ENCODE data around the gene PMEPA1. TPM values are rescaled to one million over a fixed set of nuclear protein-coding genes. Genes with fewer than 3 reads are reported as not detected.

Gene PMEPA1
- total RNA-seq, 1 donor from 2014 or later: 26.9 TPM

DNA sequence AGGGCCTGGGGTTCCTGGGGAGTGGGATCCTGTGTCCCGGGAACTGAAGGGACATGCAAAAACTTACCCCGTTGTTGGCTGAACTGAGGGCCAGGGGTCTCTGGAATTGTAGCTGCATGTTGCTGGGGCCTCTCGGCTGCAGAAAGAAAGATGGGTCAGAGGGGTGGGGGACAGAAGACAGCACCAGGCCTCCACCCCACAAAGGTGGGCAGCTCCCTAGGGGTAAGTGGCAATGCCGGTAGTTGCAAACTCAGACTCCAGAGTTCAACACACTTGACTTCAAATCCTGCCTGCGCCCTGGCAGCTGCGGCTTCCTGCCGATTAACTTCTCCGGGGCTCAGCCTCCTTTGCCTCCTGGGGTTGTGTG, 94.4 kb downstream of the PMEPA1 start:
- TF ChIP-seq, protein P1, sequence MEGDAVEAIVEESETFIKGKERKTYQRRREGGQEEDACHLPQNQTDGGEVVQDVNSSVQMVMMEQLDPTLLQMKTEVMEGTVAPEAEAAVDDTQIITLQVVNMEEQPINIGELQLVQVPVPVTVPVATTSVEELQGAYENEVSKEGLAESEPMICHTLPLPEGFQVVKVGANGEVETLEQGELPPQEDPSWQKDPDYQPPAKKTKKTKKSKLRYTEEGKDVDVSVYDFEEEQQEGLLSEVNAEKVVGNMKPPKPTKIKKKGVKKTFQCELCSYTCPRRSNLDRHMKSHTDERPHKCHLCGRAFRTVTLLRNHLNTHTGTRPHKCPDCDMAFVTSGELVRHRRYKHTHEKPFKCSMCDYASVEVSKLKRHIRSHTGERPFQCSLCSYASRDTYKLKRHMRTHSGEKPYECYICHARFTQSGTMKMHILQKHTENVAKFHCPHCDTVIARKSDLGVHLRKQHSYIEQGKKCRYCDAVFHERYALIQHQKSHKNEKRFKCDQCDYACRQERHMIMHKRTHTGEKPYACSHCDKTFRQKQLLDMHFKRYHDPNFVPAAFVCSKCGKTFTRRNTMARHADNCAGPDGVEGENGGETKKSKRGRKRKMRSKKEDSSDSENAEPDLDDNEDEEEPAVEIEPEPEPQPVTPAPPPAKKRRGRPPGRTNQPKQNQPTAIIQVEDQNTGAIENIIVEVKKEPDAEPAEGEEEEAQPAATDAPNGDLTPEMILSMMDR (IDR thresholded peaks at IDR 0.05): no peak

DNA sequence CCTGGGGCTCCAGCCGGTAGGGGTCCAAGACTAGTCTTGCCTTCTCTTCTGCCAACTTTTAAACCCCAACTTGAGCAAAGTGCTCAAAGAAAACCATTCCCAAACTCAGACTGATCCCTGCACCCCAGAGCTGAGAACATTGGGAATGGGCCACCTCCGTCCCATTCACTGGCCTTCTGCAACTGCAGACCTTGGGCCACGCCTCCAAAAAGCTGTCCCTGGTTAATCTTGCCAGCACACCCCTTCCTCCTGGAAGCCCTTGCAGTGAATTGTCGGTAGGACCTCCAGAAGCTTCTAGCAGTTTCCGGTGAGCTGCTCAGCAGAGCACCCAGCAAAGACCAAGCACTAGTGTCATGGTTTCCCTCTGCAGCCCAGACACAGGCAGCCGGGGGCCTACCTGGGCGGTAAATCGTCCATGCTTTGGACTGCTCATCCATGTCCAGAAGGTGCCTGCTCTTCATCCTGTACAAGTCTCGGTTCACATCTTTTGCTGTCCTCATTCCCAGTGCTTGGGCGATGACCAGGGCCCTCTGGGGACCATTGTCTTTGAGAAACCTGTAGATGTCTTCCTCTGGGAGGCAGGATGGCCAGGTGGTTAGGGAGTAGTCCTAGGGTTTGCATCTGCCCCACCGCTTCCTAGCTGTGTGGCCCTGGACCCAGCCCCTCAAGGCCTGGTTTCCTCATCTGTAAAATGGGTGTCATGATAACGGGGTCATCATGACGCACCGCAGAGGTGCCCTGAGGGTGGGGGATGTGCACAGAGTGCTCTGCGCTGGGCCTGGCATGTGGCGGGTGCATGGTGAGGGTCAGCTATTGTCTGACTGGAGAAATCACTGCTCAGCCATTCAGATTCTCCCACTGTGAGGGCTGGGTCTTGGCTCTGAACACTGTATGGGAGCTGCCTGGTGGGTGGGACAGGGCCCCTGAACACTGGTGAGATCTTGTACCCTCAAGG, 95.0 kb downstream of the PMEPA1 start:
- H3K27ac ChIP-seq: no peak overlapping the region
- no peaks in the 10 kb centered on the region for H3K9me3 ChIP-seq
- DNase-seq (no peak), ATAC-seq (no peak)
- no peaks in the 10 kb centered on the region for H3K36me3 ChIP-seq
- H3K27me3 ChIP-seq (ENCODE audit: low read depth): peaks cover 8% of the 10 kb centered on the region
- TF ChIP-seq, protein P1 (IDR thresholded peaks at IDR 0.05): no peak
- H3K4me3 ChIP-seq: no peak overlapping the region
- intact Hi-C loops (cut with DNase I): no loop called here
- H3K4me1 ChIP-seq: peaks cover 5% of the 10 kb centered on the region

More for the DNA sequence above, 94.4 kb downstream of the PMEPA1 start:
- no peak for ATAC-seq
- Histone ChIP-seq H3K4me3 (no peak overlapping the region), H3K27ac (no peak overlapping the region), H3K9me3 (no peaks in the 10 kb centered on the region), H3K27me3 (ENCODE audit: low read depth) (peaks cover 3% of the 10 kb centered on the region), H3K4me1 (peaks cover 8% of the 10 kb centered on the region), H3K36me3 (no peaks in the 10 kb centered on the region)
- DNase-seq: no peak
- intact Hi-C loops (cut with DNase I): no loop called here

DNA sequence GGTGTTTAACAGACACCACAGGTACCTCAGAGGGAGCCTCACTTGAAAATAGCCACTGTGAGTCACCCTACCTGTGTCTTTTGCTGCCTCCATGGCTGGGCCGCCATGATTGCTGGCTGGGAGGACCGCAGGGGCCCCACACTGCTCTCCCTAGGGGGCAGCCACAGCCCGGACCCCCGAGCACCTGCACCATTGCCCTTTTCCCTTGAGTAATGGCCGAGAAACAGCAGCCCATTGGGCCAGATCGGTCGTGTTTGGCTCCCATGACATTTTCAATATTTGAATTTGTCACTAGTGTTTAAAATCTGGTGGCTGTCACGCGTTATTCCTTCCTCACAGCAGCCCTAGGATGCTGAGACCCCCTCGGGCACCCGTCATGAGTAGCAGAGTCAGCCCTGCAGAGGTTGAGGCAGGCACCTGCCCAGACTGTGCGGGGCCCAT, 96.3 kb downstream of the PMEPA1 start:
- Histone ChIP-seq H3K9me3 (no peaks in the 10 kb centered on the region), H3K27me3 (ENCODE audit: low read depth) (peaks cover 8% of the 10 kb centered on the region), H3K27ac (no peak overlapping the region), H3K36me3 (no peaks in the 10 kb centered on the region), H3K4me1 (peaks cover 4% of the 10 kb centered on the region), H3K4me3 (no peak overlapping the region)
- intact Hi-C loops (cut with DNase I): no loop called here
- ATAC-seq (no peak), DNase-seq (peak; percentile 18)
- TF ChIP-seq, protein P1 (IDR thresholded peaks at IDR 0.05): no peak

DNA sequence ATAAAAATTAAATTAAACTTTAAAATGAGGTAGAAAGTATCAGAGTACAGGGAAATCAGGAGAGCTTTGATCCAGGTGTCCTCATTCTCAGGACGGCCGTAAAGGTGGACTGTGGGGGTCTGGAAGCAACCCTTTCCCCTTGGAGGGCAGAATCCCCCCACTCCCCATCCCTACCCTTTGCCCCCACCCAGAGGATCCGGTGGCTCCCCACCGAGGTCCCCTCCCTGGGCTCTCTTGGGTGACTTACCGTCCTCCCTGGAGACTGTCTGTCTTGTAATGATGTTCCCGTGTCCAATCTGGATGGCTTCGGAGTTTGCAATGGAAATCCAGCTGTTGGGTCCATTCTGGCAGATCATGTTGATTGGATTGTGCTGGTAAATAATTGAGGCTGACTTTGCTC, 96.9 kb downstream of the PMEPA1 start:
- no peak overlapping the region for H3K27ac ChIP-seq
- no peaks in the 10 kb centered on the region for H3K36me3 ChIP-seq
- H3K4me1 ChIP-seq: no peaks in the 10 kb centered on the region
- intact Hi-C loops (cut with DNase I): no loop called here
- ATAC-seq: no peak
- H3K4me3 ChIP-seq: no peak overlapping the region
- TF ChIP-seq, protein P1 (IDR thresholded peaks at IDR 0.05): no peak
- H3K9me3 ChIP-seq: no peaks in the 10 kb centered on the region
- H3K27me3 ChIP-seq (ENCODE audit: low read depth): peaks cover 8% of the 10 kb centered on the region
- DNase-seq: peak; percentile 20

DNA sequence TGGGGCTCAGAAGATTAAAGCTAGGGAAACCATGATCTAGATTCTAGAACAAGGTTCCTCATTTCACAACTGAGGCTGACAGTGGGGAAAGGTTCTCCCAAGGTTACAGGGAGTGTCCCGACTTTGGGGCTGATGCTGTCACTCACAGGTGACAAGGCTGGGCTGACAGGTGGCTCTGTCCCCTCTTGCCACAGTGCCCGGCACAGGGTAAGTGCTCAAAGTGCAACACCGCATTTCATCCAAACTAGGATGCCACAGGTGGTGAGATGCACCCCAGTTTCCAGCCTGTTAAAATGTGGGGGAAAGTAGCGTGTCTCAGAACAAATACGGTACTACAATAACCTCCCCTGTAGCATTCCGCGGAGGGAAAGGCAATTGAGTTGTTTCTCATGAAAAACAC, 97.4 kb downstream of the PMEPA1 start:
- ATAC-seq: no peak
- DNase-seq: no peak
- no peaks in the 10 kb centered on the region for H3K36me3 ChIP-seq
- no peak overlapping the region for H3K4me3 ChIP-seq
- no peak overlapping the region for H3K27ac ChIP-seq
- no peaks in the 10 kb centered on the region for H3K9me3 ChIP-seq
- intact Hi-C loops (cut with DNase I): no loop called here
- no peaks in the 10 kb centered on the region for H3K4me1 ChIP-seq
- peaks cover 8% of the 10 kb centered on the region for H3K27me3 ChIP-seq (ENCODE audit: low read depth)
- TF ChIP-seq, protein P1 (IDR thresholded peaks at IDR 0.05): no peak

Data from lower lobe of right lung (tissue), 2 donors.